Duodenal mucosa (tissue), 2 donors: Measurements from ENCODE around the gene HES2.
"Not testable (repeated sequence)": the region's sequence is repeated elsewhere in the genome, so short reads cannot be mapped to it uniquely, and the experiment has no call there.

Experiments
- H3K27ac ChIP-seq: one replicate; pipeline ENCODE4 v1.7.0; 2013; ENCODE audit warnings: low read depth, low read length
- H3K27me3 ChIP-seq, 2 donors: one replicate each; pipeline ENCODE4 v1.7.0; 2013; ENCODE audit warnings: low read length in 2 of 2, control low read depth in 1 of 2; ENCODE audit not compliant: insufficient read depth in 2 of 2, control insufficient read depth in 1 of 2
- H3K36me3 ChIP-seq, 2 donors: one replicate each; pipeline ENCODE4 v1.7.0; 2013; ENCODE audit warnings: low read length in 2 of 2, control low read depth in 1 of 2; ENCODE audit not compliant: insufficient read depth in 2 of 2, control insufficient read depth in 1 of 2
- H3K4me1 ChIP-seq, 2 donors: one replicate each; pipeline ENCODE4 v1.7.0; 2013; ENCODE audit warnings: low read length in 2 of 2, control low read depth in 1 of 2; ENCODE audit not compliant: insufficient read depth in 2 of 2, control insufficient read depth in 1 of 2
- H3K4me3 ChIP-seq, 2 donors: one replicate each; pipeline ENCODE4 v1.7.0; 2013; ENCODE audit warnings: low read length in 2 of 2, low read depth in 1 of 2
- H3K9ac ChIP-seq, 2 donors: one replicate each; pipeline ENCODE4 v1.7.0; 2013; ENCODE audit warnings: low read length in 2 of 2, low read depth in 1 of 2
- H3K9me3 ChIP-seq, 2 donors: one replicate each; pipeline ENCODE4 v1.7.0; 2013; ENCODE audit warnings: low read length in 2 of 2, control low read depth in 1 of 2; ENCODE audit not compliant: control insufficient read depth in 1 of 2

The HES2 gene

GRCh38 chr1:6436277-6436676 is 16.6 kb upstream of the HES2 start:
- H3K9ac ChIP-seq, H3K27ac ChIP-seq, H3K9me3 ChIP-seq, H3K36me3 ChIP-seq, H3K27me3 ChIP-seq, H3K4me1 ChIP-seq, H3K4me3 ChIP-seq: not testable (repeated sequence)

- Histone ChIP-seq H3K4me1 (no peaks in the 10 kb centered on the region), H3K9me3 (no peaks in the 10 kb centered on the region), H3K9ac (no peak overlapping the region), H3K27me3 (no peaks in the 10 kb centered on the region), H3K36me3 (no peaks in the 10 kb centered on the region), H3K4me3 (no peak overlapping the region), H3K27ac (no peak overlapping the region)
Measured at GRCh38 chr1:6435547-6435946, 15.8 kb upstream of the HES2 start.

- Histone ChIP-seq H3K4me1 (no peaks in the 10 kb centered on the region), H3K36me3 (no peaks in the 10 kb centered on the region), H3K9ac (no peak overlapping the region), H3K27ac (no peak overlapping the region), H3K4me3 (no peak overlapping the region), H3K9me3 (no peaks in the 10 kb centered on the region), H3K27me3 (no peaks in the 10 kb centered on the region)
Measured at GRCh38 chr1:6435129-6435528, 15.4 kb upstream of the HES2 start.

- Histone ChIP-seq H3K27me3 (no peaks in the 10 kb centered on the region), H3K27ac (no peak overlapping the region), H3K9ac (no peak overlapping the region), H3K4me1 (no peaks in the 10 kb centered on the region), H3K36me3 (no peaks in the 10 kb centered on the region), H3K9me3 (no peaks in the 10 kb centered on the region), H3K4me3 (no peak overlapping the region)
Measured at GRCh38 chr1:6434186-6434585, 14.5 kb upstream of the HES2 start.

GRCh38 chr1:6431645-6432579 is 12.2 kb upstream of the HES2 start:
- not testable (repeated sequence) for H3K27ac ChIP-seq, H3K9me3 ChIP-seq, H3K36me3 ChIP-seq, H3K4me3 ChIP-seq, H3K9ac ChIP-seq, H3K27me3 ChIP-seq
- peaks cover 0 to 13% of the 10 kb centered on the region in 2 donors for H3K4me1 ChIP-seq

- H3K9me3 ChIP-seq, H3K9ac ChIP-seq, H3K27ac ChIP-seq, H3K36me3 ChIP-seq, H3K4me3 ChIP-seq: not testable (repeated sequence)
- Histone ChIP-seq H3K4me1 (peaks cover 5 to 18% of the 10 kb centered on the region in 2 donors), H3K27me3 (peaks cover 11 to 22% of the 10 kb centered on the region in 2 donors)
Measured at GRCh38 chr1:6429660-6430411, 10.1 kb upstream of the HES2 start.

GRCh38 chr1:6428453-6428852 is 8.7 kb upstream of the HES2 start:
- peaks cover 11 to 28% of the 10 kb centered on the region in 2 donors for H3K4me1 ChIP-seq
- H3K36me3 ChIP-seq, H3K4me3 ChIP-seq, H3K27ac ChIP-seq, H3K9ac ChIP-seq, H3K9me3 ChIP-seq: not testable (repeated sequence)
- H3K27me3 ChIP-seq, result peaks cover 23 to 34% of the 10 kb centered on the region in 2 donors

GRCh38 chr1:6427441-6428390 is 8.0 kb upstream of the HES2 start:
- H3K9me3 ChIP-seq, result no peaks in the 10 kb centered on the region
- peaks cover 30 to 38% of the 10 kb centered on the region in 2 donors for H3K27me3 ChIP-seq
- H3K9ac ChIP-seq, result no peak overlapping the region
- no peaks in the 10 kb centered on the region for H3K36me3 ChIP-seq
- H3K4me1 ChIP-seq, result peaks cover 11 to 33% of the 10 kb centered on the region in 2 donors
- no peak overlapping the region for H3K4me3 ChIP-seq
- no peak overlapping the region for H3K27ac ChIP-seq

- Histone ChIP-seq H3K36me3 (no peaks in the 10 kb centered on the region), H3K27me3 (peaks cover 32 to 38% of the 10 kb centered on the region in 2 donors), H3K4me1 (peaks cover 11 to 33% of the 10 kb centered on the region in 2 donors), H3K9ac (no peak overlapping the region), H3K4me3 (no peak overlapping the region), H3K9me3 (no peaks in the 10 kb centered on the region), H3K27ac (no peak overlapping the region)
Measured at GRCh38 chr1:6426972-6427350, 7.2 kb upstream of the HES2 start.
